HEK293 (cell line): ENCODE measurements around the gene RPSA.

Experiments used
- CTCF ChIA-PET: fragments of 350-600 bp; formaldehyde crosslinking; extraction: SDS; loops from one replicate; lab custom pipeline; 2021; ENCODE audit warnings: antibody characterized with exemption; lab: Yijun Ruan, JAX
- POLR2A ChIA-PET: fragments of 300-600 bp; formaldehyde crosslinking; extraction: SDS; loops from one replicate; lab custom pipeline; 2020; ENCODE audit warnings: antibody characterized with exemption, inconsistent platforms; lab: Yijun Ruan, JAX
- H3K27ac ChIP-seq: fragments of 200-500 bp; sonication (Bioruptor generic); 2 replicates; pipeline ENCODE4 v1.5.1; 2014; ENCODE audit warnings: low read depth, low read length, control low read depth, inconsistent platforms; ENCODE audit errors: extremely low read depth
- H3K36me3 ChIP-seq, 2 experiments: fragments of 200-500 bp in 1 of 2; sonication (Bioruptor generic) in 1 of 2; 1 replicate in 1 of 2; 2 replicates in 1 of 2; pipeline ENCODE4 v1.5.1; 2014 to 2017; ENCODE audit warnings: inconsistent platforms in 2 of 2, low read length in 2 of 2; ENCODE audit not compliant: control insufficient read depth in 2 of 2, insufficient read depth in 1 of 2
- H3K4me1 ChIP-seq: fragments of 200-500 bp; sonication (Bioruptor generic); 2 replicates; pipeline ENCODE4 v1.5.1; 2014; ENCODE audit warnings: mild to moderate bottlenecking, low read length, inconsistent platforms; ENCODE audit not compliant: control insufficient read depth, insufficient read depth
- H3K4me3 ChIP-seq: 2 replicates; pipeline ENCODE4 v1.5.1; 2011; ENCODE audit warnings: low read depth, mild to moderate bottlenecking, control low read depth, low read length, moderate library complexity
- H3K9me3 ChIP-seq: fragments of 200-500 bp; sonication (Bioruptor generic); 2 replicates; pipeline ENCODE4 v1.5.1; 2014; ENCODE audit warnings: low read depth, low read length, inconsistent platforms; ENCODE audit not compliant: control insufficient read depth, insufficient read depth
- ATF2 ChIP-seq: fragments of 450-650 bp; formaldehyde crosslinking; IDR thresholded peaks from 2 replicates; pipeline ENCODE4 v1.5.1; 2016; ENCODE audit warnings: missing biosample characterization, missing genetic modification characterization, low read depth
- BCL11A ChIP-seq: fragments of 450-650 bp; formaldehyde crosslinking; IDR thresholded peaks from 2 replicates; pipeline ENCODE4 v1.5.1; 2016; ENCODE audit warnings: low read depth, missing biosample characterization, missing genetic modification characterization
- GFI1B ChIP-seq: fragments of 450-650 bp; formaldehyde crosslinking; IDR thresholded peaks from 2 replicates; pipeline ENCODE4 v1.5.1; 2016; ENCODE audit warnings: missing biosample characterization, missing genetic modification characterization
- PRDM4 ChIP-seq: fragments of 450-650 bp; formaldehyde crosslinking; IDR thresholded peaks from 2 replicates; pipeline ENCODE4 v1.5.1; 2017; ENCODE audit warnings: missing biosample characterization, missing genetic modification characterization
- PRDM6 ChIP-seq: fragments of 450-650 bp; formaldehyde crosslinking; IDR thresholded peaks from 2 replicates; pipeline ENCODE4 v1.5.1; 2017; ENCODE audit warnings: missing biosample characterization, missing genetic modification characterization
- SETDB1 ChIP-seq: IDR thresholded peaks from one replicate; pipeline ENCODE4 v1.6.1; 2017; ENCODE audit warnings: mild to moderate bottlenecking, low read length, moderate library complexity, mixed read lengths; ENCODE audit not compliant: insufficient read length
- SP3 ChIP-seq: fragments of 450-650 bp; formaldehyde crosslinking; IDR thresholded peaks from 2 replicates; pipeline ENCODE4 v1.5.1; 2016; ENCODE audit warnings: missing biosample characterization, missing genetic modification characterization
- YY1 ChIP-seq: fragments of 450-650 bp; formaldehyde crosslinking; IDR thresholded peaks from 2 replicates; pipeline ENCODE4 v1.5.1; 2018; ENCODE audit warnings: missing biosample characterization, missing genetic modification characterization
- ZBTB6 ChIP-seq: fragments of 450-650 bp; formaldehyde crosslinking; IDR thresholded peaks from 2 replicates; pipeline ENCODE4 v1.5.1; 2017; ENCODE audit warnings: missing biosample characterization, missing genetic modification characterization
- ZFP37 ChIP-seq: fragments of 450-650 bp; formaldehyde crosslinking; IDR thresholded peaks from 2 replicates; pipeline ENCODE4 v1.5.1; 2016; ENCODE audit warnings: missing biosample characterization, missing genetic modification characterization
- ZNF148 ChIP-seq: fragments of 450-650 bp; formaldehyde crosslinking; IDR thresholded peaks from 2 replicates; pipeline ENCODE4 v1.5.0; 2017; ENCODE audit warnings: missing biosample characterization, missing genetic modification characterization, borderline replicate concordance
- ZNF223 ChIP-seq: fragments of 450-650 bp; formaldehyde crosslinking; IDR thresholded peaks from 2 replicates; pipeline ENCODE4 v1.5.1; 2016; ENCODE audit warnings: missing biosample characterization, missing genetic modification characterization
- ZNF394 ChIP-seq: fragments of 450-650 bp; formaldehyde crosslinking; IDR thresholded peaks from 2 replicates; pipeline ENCODE4 v1.5.1; 2016; ENCODE audit warnings: missing biosample characterization, missing genetic modification characterization, mild to moderate bottlenecking, moderate library complexity, borderline replicate concordance
- ZNF529 ChIP-seq: fragments of 450-650 bp; formaldehyde crosslinking; IDR thresholded peaks from 2 replicates; pipeline ENCODE4 v1.5.1; 2017; ENCODE audit warnings: missing genetic modification characterization, missing biosample characterization; ENCODE audit not compliant: insufficient replicate concordance
- ZNF621 ChIP-seq: fragments of 450-650 bp; formaldehyde crosslinking; IDR thresholded peaks from 2 replicates; pipeline ENCODE4 v1.5.1; 2017; ENCODE audit warnings: missing biosample characterization, missing genetic modification characterization
- ZNF660 ChIP-seq: fragments of 450-650 bp; IDR thresholded peaks from 2 replicates; pipeline ENCODE4 v1.5.1; 2018; ENCODE audit warnings: missing biosample characterization, mild to moderate bottlenecking, missing genetic modification characterization
- ZSCAN5A ChIP-seq: fragments of 450-650 bp; formaldehyde crosslinking; IDR thresholded peaks from 2 replicates; pipeline ENCODE4 v1.5.1; 2016; ENCODE audit warnings: missing biosample characterization, missing genetic modification characterization

Gene RPSA

GRCh38 chr3:39388153-39388552 lies 18.4 kb upstream of the RPSA start:
- H3K36me3 ChIP-seq, result peaks cover 0 to 48% of the 10 kb centered on the region in 2 experiments; a peak in 1 of 3 replicates
- H3K4me1 ChIP-seq, result 0 out of 2 replicates have a peak, but pooled peaks cover 3% of the 10 kb centered on the region
- no peak overlapping the region for H3K27ac ChIP-seq
- POLR2A ChIA-PET, result no interaction called here
- CTCF ChIA-PET, result interaction anchor here (0.6 kb wide), 1 partner anchor 100 kb away, joined by 3 read pairs; no protein-coding TSS in a partner anchor
- TF ChIP-seq PRDM6 (tag by site-specific recombination), result no peak
- TF ChIP-seq ATF2 (tag by site-specific recombination), result no peak
- no peak for TF ChIP-seq ZFP37 (tag by site-specific recombination)
- TF ChIP-seq SP3 (tag by site-specific recombination), result no peak
- no peak overlapping the region for H3K4me3 ChIP-seq
- no peaks in the 10 kb centered on the region for H3K9me3 ChIP-seq

- Histone ChIP-seq H3K36me3 (peaks cover 0 to 55% of the 10 kb centered on the region in 2 experiments; a peak in 1 of 3 replicates), H3K4me3 (no peak overlapping the region), H3K4me1 (0 out of 2 replicates have a peak, but pooled peaks cover 3% of the 10 kb centered on the region), H3K27ac (no peak overlapping the region), H3K9me3 (no peaks in the 10 kb centered on the region)
- TF ChIP-seq ZNF148 (tag by site-specific recombination) (no peak), ZNF529 (no peak), GFI1B (tag by site-specific recombination) (no peak), SETDB1 (no peak)
- CTCF ChIA-PET, result interaction anchor here (0.6 to 1.0 kb wide), 2 partner anchors 11 to 100 kb away, joined by 3 read pairs; no protein-coding TSS in a partner anchor
- POLR2A ChIA-PET, result no interaction called here
These were observed 17.7 kb upstream of the RPSA start for GRCh38 chr3:39388741-39389248.

- Histone ChIP-seq H3K4me3 (no peak overlapping the region), H3K4me1 (0 out of 2 replicates have a peak, but pooled peaks cover 3% of the 10 kb centered on the region), H3K27ac (no peak overlapping the region), H3K9me3 (no peaks in the 10 kb centered on the region), H3K36me3 (peaks cover 0 to 68% of the 10 kb centered on the region in 2 experiments)
- ChIA-PET CTCF (no interaction called here), POLR2A (no interaction called here)
- no peak for TF ChIP-seq ZBTB6 (tag by site-specific recombination)
- TF ChIP-seq ZNF621, result no peak
- no peak for TF ChIP-seq ZNF394
- TF ChIP-seq PRDM4 (tag by site-specific recombination), result no peak
- TF ChIP-seq ZNF660 (tag by site-specific recombination), result no peak
- no peak for TF ChIP-seq BCL11A (tag by site-specific recombination)
- TF ChIP-seq YY1 (tag by site-specific recombination), result no peak
- no peak for TF ChIP-seq ZSCAN5A (tag by site-specific recombination)
- TF ChIP-seq ZNF223 (tag by site-specific recombination), result no peak
These were observed 16.3 kb upstream of the RPSA start for GRCh38 chr3:39390181-39390580.
